Measurements from ENCODE around the gene SIPA1L2. TPM values are rescaled to one million over a fixed set of nuclear protein-coding genes. Genes with fewer than 3 reads are reported as not detected.

Gene SIPA1L2
- total and polyA plus RNA-seq, 7 experiments from 2014 or later = 0.08 to 4.9 (median 0.51) TPM; not detected in 1

- Histone ChIP-seq H3K27me3 (ENCODE audit: control insufficient read depth in 2 of 2, insufficient read depth in 2 of 2, low read length in 2 of 2) (no peaks in the 10 kb centered on the region), H3K27ac (ENCODE audit: low read depth, low read length) (no peak overlapping the region), H3K9me3 (ENCODE audit: control insufficient read depth in 2 of 3, low read length in 3 of 3) (no peaks in the 10 kb centered on the region), H3K4me1 (ENCODE audit: control insufficient read depth in 2 of 2, insufficient read depth in 2 of 2, low read length in 2 of 2) (peaks cover 0 to 11% of the 10 kb centered on the region in 2 donors), H3K4me3 (ENCODE audit: low read length) (no peak overlapping the region), H3K36me3 (ENCODE audit: control insufficient read depth in 2 of 3, insufficient read depth in 3 of 3, low read length in 3 of 3) (no peaks in the 10 kb centered on the region)
- intact Hi-C loops (cut with micrococcal nuclease) = no loop called here
- Mint-ChIP-seq H3K4me1 (peaks cover 0 to 45% (median 1%) of the 10 kb centered on the region in 7 donors), H3K36me3 (peaks cover 0 to 8% (median 0%) of the 10 kb centered on the region in 5 donors), H3K4me3 (no peak overlapping the region), H3K27me3 (no peaks in the 10 kb centered on the region), H3K9me3 (peaks cover 0 to 3% (median 0%) of the 10 kb centered on the region in 11 donors), H3K27ac (no peak overlapping the region)
- ATAC-seq (no peak), DNase-seq (no peak)
- POLR2A ChIA-PET = no interaction called here
- CTCF ChIA-PET = interaction anchor here (0.7 kb wide), 1 partner anchor 643 kb away, joined by 4 read pairs; no protein-coding TSS in a partner anchor
These were observed 34.9 kb downstream of the SIPA1L2 start for GRCh38 chr1:232594768-232595698.

GRCh38 chr1:232593717-232594502 is 36.0 kb downstream of the SIPA1L2 start:
- H3K27ac Mint-ChIP-seq = no peak overlapping the region
- CTCF ChIA-PET = no interaction called here
- H3K4me1 ChIP-seq (ENCODE audit: control insufficient read depth in 2 of 2, insufficient read depth in 2 of 2, low read length in 2 of 2) = peaks cover 0 to 3% of the 10 kb centered on the region in 2 donors

GRCh38 chr1:232591344-232591743 is 38.6 kb downstream of the SIPA1L2 start:
- H3K4me3 Mint-ChIP-seq = no peak overlapping the region
- intact Hi-C loops (cut with micrococcal nuclease) = no loop called here

More at GRCh38 chr1:232593717-232594502, 36.0 kb downstream of the SIPA1L2 start:
- no peaks in the 10 kb centered on the region for H3K27me3 ChIP-seq (ENCODE audit: control insufficient read depth in 2 of 2, insufficient read depth in 2 of 2, low read length in 2 of 2)
- no peak overlapping the region for H3K4me3 ChIP-seq (ENCODE audit: low read length)
- ATAC-seq (no peak), DNase-seq (no peak)
- peaks cover 0 to 44% (median 7%) of the 10 kb centered on the region in 7 donors for H3K4me1 Mint-ChIP-seq
- intact Hi-C loops (cut with micrococcal nuclease) = no loop called here
- H3K9me3 ChIP-seq (ENCODE audit: control insufficient read depth in 2 of 3, low read length in 3 of 3) = no peaks in the 10 kb centered on the region
- H3K4me3 Mint-ChIP-seq = no peak overlapping the region
- POLR2A ChIA-PET = no interaction called here
- H3K36me3 ChIP-seq (ENCODE audit: control insufficient read depth in 2 of 3, insufficient read depth in 3 of 3, low read length in 3 of 3) = no peaks in the 10 kb centered on the region
- H3K36me3 Mint-ChIP-seq = peaks cover 0 to 15% (median 0%) of the 10 kb centered on the region in 5 donors
- no peaks in the 10 kb centered on the region for H3K27me3 Mint-ChIP-seq
- peaks cover 0 to 10% (median 0%) of the 10 kb centered on the region in 11 donors for H3K9me3 Mint-ChIP-seq
- H3K27ac ChIP-seq (ENCODE audit: low read depth, low read length) = no peak overlapping the region

GRCh38 chr1:232590744-232591082 is 39.2 kb downstream of the SIPA1L2 start:
- H3K27ac ChIP-seq (ENCODE audit: low read depth, low read length) = no peak overlapping the region
- ATAC-seq (peak; percentile 57), DNase-seq (no peak)
- H3K27ac Mint-ChIP-seq = peak overlapping the region in 1 of 9 donors; percentile 78
- CTCF ChIA-PET = no interaction called here
- H3K36me3 Mint-ChIP-seq = peaks cover 0 to 21% (median 0%) of the 10 kb centered on the region in 5 donors
- H3K9me3 Mint-ChIP-seq = peaks cover 0 to 17% (median 0%) of the 10 kb centered on the region in 11 donors
- no peaks in the 10 kb centered on the region for H3K27me3 ChIP-seq (ENCODE audit: control insufficient read depth in 2 of 2, insufficient read depth in 2 of 2, low read length in 2 of 2)
- H3K27me3 Mint-ChIP-seq = no peaks in the 10 kb centered on the region
- peaks cover 0 to 23% (median 7%) of the 10 kb centered on the region in 7 donors for H3K4me1 Mint-ChIP-seq
- H3K4me3 ChIP-seq (ENCODE audit: low read length) = no peak overlapping the region
- H3K9me3 ChIP-seq (ENCODE audit: control insufficient read depth in 2 of 3, low read length in 3 of 3) = no peaks in the 10 kb centered on the region
- H3K36me3 ChIP-seq (ENCODE audit: control insufficient read depth in 2 of 3, insufficient read depth in 3 of 3, low read length in 3 of 3) = no peaks in the 10 kb centered on the region
- peaks cover 0 to 3% of the 10 kb centered on the region in 2 donors for H3K4me1 ChIP-seq (ENCODE audit: control insufficient read depth in 2 of 2, insufficient read depth in 2 of 2, low read length in 2 of 2)
- intact Hi-C loops (cut with micrococcal nuclease) = no loop called here
- POLR2A ChIA-PET = no interaction called here
- no peak overlapping the region for H3K4me3 Mint-ChIP-seq

More at GRCh38 chr1:232591344-232591743, 38.6 kb downstream of the SIPA1L2 start:
- Histone ChIP-seq H3K4me1 (ENCODE audit: control insufficient read depth in 2 of 2, insufficient read depth in 2 of 2, low read length in 2 of 2) (peaks cover 0 to 3% of the 10 kb centered on the region in 2 donors), H3K27ac (ENCODE audit: low read depth, low read length) (no peak overlapping the region), H3K9me3 (ENCODE audit: control insufficient read depth in 2 of 3, low read length in 3 of 3) (no peaks in the 10 kb centered on the region), H3K4me3 (ENCODE audit: low read length) (no peak overlapping the region), H3K36me3 (ENCODE audit: control insufficient read depth in 2 of 3, insufficient read depth in 3 of 3, low read length in 3 of 3) (no peaks in the 10 kb centered on the region), H3K27me3 (ENCODE audit: control insufficient read depth in 2 of 2, insufficient read depth in 2 of 2, low read length in 2 of 2) (no peaks in the 10 kb centered on the region)
- peaks cover 0 to 16% (median 0%) of the 10 kb centered on the region in 11 donors for H3K9me3 Mint-ChIP-seq
- DNase-seq = no peak
- peaks cover 0 to 27% (median 7%) of the 10 kb centered on the region in 7 donors for H3K4me1 Mint-ChIP-seq
- POLR2A ChIA-PET = no interaction called here
- H3K27me3 Mint-ChIP-seq = no peaks in the 10 kb centered on the region
- H3K27ac Mint-ChIP-seq = no peak overlapping the region
- peaks cover 0 to 21% (median 0%) of the 10 kb centered on the region in 5 donors for H3K36me3 Mint-ChIP-seq
- no peak for ATAC-seq
- CTCF ChIA-PET = no interaction called here

GRCh38 chr1:232589812-232590743 is 39.9 kb downstream of the SIPA1L2 start:
- H3K27ac Mint-ChIP-seq = peak overlapping the region in 2 of 9 donors; percentile 74 to 78
- no peaks in the 10 kb centered on the region for H3K36me3 ChIP-seq (ENCODE audit: control insufficient read depth in 2 of 3, insufficient read depth in 3 of 3, low read length in 3 of 3)
- ChIA-PET CTCF (no interaction called here), POLR2A (no interaction called here)
- peaks cover 0 to 3% of the 10 kb centered on the region in 2 donors for H3K4me1 ChIP-seq (ENCODE audit: control insufficient read depth in 2 of 2, insufficient read depth in 2 of 2, low read length in 2 of 2)
- intact Hi-C loops (cut with micrococcal nuclease) = no loop called here
- no peak overlapping the region for H3K4me3 Mint-ChIP-seq
- H3K36me3 Mint-ChIP-seq = peaks cover 0 to 21% (median 0%) of the 10 kb centered on the region in 5 donors
- DNase-seq = no peak
- H3K4me3 ChIP-seq (ENCODE audit: low read length) = no peak overlapping the region
- H3K4me1 Mint-ChIP-seq = peaks cover 0 to 23% (median 7%) of the 10 kb centered on the region in 7 donors
- H3K9me3 Mint-ChIP-seq = peaks cover 0 to 21% (median 0%) of the 10 kb centered on the region in 11 donors
- ATAC-seq = peak; percentile 54
- no peaks in the 10 kb centered on the region for H3K27me3 ChIP-seq (ENCODE audit: control insufficient read depth in 2 of 2, insufficient read depth in 2 of 2, low read length in 2 of 2)
- H3K9me3 ChIP-seq (ENCODE audit: control insufficient read depth in 2 of 3, low read length in 3 of 3) = no peaks in the 10 kb centered on the region
- no peaks in the 10 kb centered on the region for H3K27me3 Mint-ChIP-seq
- no peak overlapping the region for H3K27ac ChIP-seq (ENCODE audit: low read depth, low read length)

All from naive thymus-derived CD4-positive, alpha-beta T cell (primary cell).